HCT116 (cell line): ENCODE data around the gene ANKRD9. TPM values are rescaled to one million over a fixed set of nuclear protein-coding genes. Genes with fewer than 3 reads are reported as not detected.
"Not testable (repeated sequence)": the region's sequence is repeated elsewhere in the genome, so short reads cannot be mapped to it uniquely, and the experiment has no call there.

Experiments
- ATAC-seq: fragments of 200-7000 bp; cut with Tn5 transposase; 2 replicates; pipeline ENCODE4 v1.9.1; 2020; ENCODE audit warnings: mild to moderate bottlenecking, moderate library complexity
- BruUV-seq: library from RNA; stranded (reverse); fragments of 400-500 nt; replicated peaks from 2 replicates; lab custom pipeline; 2021; lab: Mats Ljungman, UMichigan
- CTCF ChIA-PET: fragments of 300-600 bp; sonication (Branson Sonifier 250); formaldehyde crosslinking; loops from one replicate; lab custom pipeline; 2021; ENCODE audit warnings: antibody characterized with exemption; lab: Charles Lee
- POLR2A ChIA-PET: fragments of 300-600, 350-600 bp; sonication (Branson Sonifier 250); formaldehyde crosslinking; loops from one replicate; lab custom pipeline; 2021; ENCODE audit warnings: antibody characterized with exemption; lab: Charles Lee
- RAD21 ChIA-PET, 2 experiments: fragments of 300-600 bp; sonication (Branson Sonifier 250); formaldehyde crosslinking; loops; one replicate each; lab custom pipeline; 2023; ENCODE audit warnings: low total read pairs in 2 of 2; ENCODE audit not compliant: uncharacterized antibody in 2 of 2, unreplicated experiment in 2 of 2, low non-redundant PET in 1 of 2; lab: Charles Lee
- DNase-seq: peaks from one replicate; pipeline ENCODE4 v3.0.0-alpha.2; 2010; ENCODE audit warnings: low read depth, low spot score
- H2AFZ ChIP-seq: fragments of 200-600 bp; shearing (Covaris generic), sonication (generic); 2 replicates; pipeline ENCODE4 v1.6.1; 2017; ENCODE audit warnings: low read depth, mixed run types, mixed read lengths, antibody characterized with exemption, low read length; ENCODE audit not compliant: poor library complexity, severe bottlenecking
- H3K27ac ChIP-seq: 2 replicates; pipeline ENCODE4 v1.5.1; 2012; ENCODE audit warnings: low read depth, low read length
- H3K27me3 ChIP-seq: fragments of 200-600 bp; sonication (generic); 2 replicates; pipeline ENCODE4 v1.6.1; 2016; ENCODE audit warnings: mixed run types, low read length, mixed read lengths; ENCODE audit not compliant: insufficient read depth
- H3K36me3 ChIP-seq, 2 experiments: fragments of 200-500 bp in 1 of 2; fragments of 200-600 bp in 1 of 2; sonication (Bioruptor generic) in 1 of 2; sonication (generic) in 1 of 2; 2 replicates each; pipeline versions ENCODE4 v1.5.1 to v1.6.1; 2014 to 2016; ENCODE audit warnings: low read length in 2 of 2, inconsistent platforms in 1 of 2, mixed read lengths in 1 of 2, mixed run types in 1 of 2; ENCODE audit not compliant: insufficient read depth in 2 of 2, control insufficient read depth in 1 of 2
- H3K4me1 ChIP-seq, 2 experiments: fragments of 200-600 bp in 1 of 2; sonication (generic) in 1 of 2; 2 replicates each; pipeline versions ENCODE4 v1.5.1 to v1.6.1; 2012 to 2017; ENCODE audit warnings: low read length in 2 of 2, inconsistent platforms in 1 of 2, mild to moderate bottlenecking in 1 of 2, mixed read lengths in 1 of 2, mixed run types in 1 of 2, moderate library complexity in 1 of 2; ENCODE audit not compliant: insufficient read depth in 2 of 2, control insufficient read depth in 1 of 2
- H3K4me2 ChIP-seq: fragments of 200-600 bp; sonication (generic); 2 replicates; pipeline ENCODE4 v1.6.1; 2017; ENCODE audit warnings: mixed run types, low read length, mixed read lengths
- H3K4me3 ChIP-seq, 2 experiments: fragments of 200-600 bp in 1 of 2; sonication (generic) in 1 of 2; replicated peaks in 1 of 2; 2 replicates each; pipeline ENCODE4 v1.5.1; 2011 to 2016; ENCODE audit warnings: low read length in 2 of 2, control low read depth in 1 of 2, low read depth in 1 of 2, mild to moderate bottlenecking in 1 of 2, mixed read lengths in 1 of 2, mixed run types in 1 of 2
- H3K79me2 ChIP-seq: fragments of 200-600 bp; sonication (generic); 2 replicates; pipeline ENCODE4 v1.6.1; 2017; ENCODE audit warnings: mild to moderate bottlenecking, mixed run types, low read length, moderate library complexity, mixed read lengths; ENCODE audit not compliant: insufficient read depth
- H3K9ac ChIP-seq: fragments of 200-600 bp; sonication (generic); 2 replicates; pipeline ENCODE4 v1.6.1; 2016; ENCODE audit warnings: low read length, mixed read lengths
- H3K9me2 ChIP-seq: fragments of 200-600 bp; sonication (generic), shearing (Covaris generic); 2 replicates; pipeline ENCODE4 v1.6.1; 2017; ENCODE audit warnings: mixed run types, mild to moderate bottlenecking, moderate library complexity; ENCODE audit not compliant: insufficient read depth
- H3K9me3 ChIP-seq, 2 experiments: fragments of 200-500 bp in 1 of 2; fragments of 200-600 bp in 1 of 2; sonication (Bioruptor generic) in 1 of 2; sonication (generic) in 1 of 2; 2 replicates each; pipeline ENCODE4 v1.6.1; 2014 to 2017; ENCODE audit warnings: low read length in 2 of 2, mixed read lengths in 2 of 2, inconsistent platforms in 1 of 2, low read depth in 1 of 2, mild to moderate bottlenecking in 1 of 2, mixed run types in 1 of 2, moderate library complexity in 1 of 2; ENCODE audit not compliant: control insufficient read depth in 1 of 2, insufficient read depth in 1 of 2
- H4K20me1 ChIP-seq: fragments of 200-600 bp; sonication (generic), shearing (Covaris generic); 2 replicates; pipeline ENCODE4 v1.6.1; 2017; ENCODE audit warnings: mixed run types, mild to moderate bottlenecking, moderate library complexity; ENCODE audit not compliant: insufficient read depth
- CBX3 ChIP-seq: IDR thresholded peaks from 2 replicates; pipeline ENCODE4 v1.6.1; 2012; ENCODE audit warnings: low read depth
- EGR1 ChIP-seq: IDR thresholded peaks from 2 replicates; pipeline ENCODE4 v1.6.1; 2012; ENCODE audit warnings: low read depth
- ELF1 ChIP-seq: IDR thresholded peaks from 2 replicates; pipeline ENCODE4 v1.6.1; 2012; ENCODE audit warnings: low read depth, borderline replicate concordance
- EZH2phosphoT487 ChIP-seq: fragments of 200-600 bp; IDR thresholded peaks from 2 replicates; pipeline ENCODE4 v1.6.1; 2018; ENCODE audit warnings: antibody characterized with exemption, borderline replicate concordance
- RAD21 ChIP-seq: IDR thresholded peaks from 2 replicates; pipeline ENCODE4 v1.6.1; 2012; ENCODE audit warnings: low read depth, mild to moderate bottlenecking
- REST ChIP-seq: IDR thresholded peaks from 2 replicates; pipeline ENCODE4 v1.6.1; 2012; ENCODE audit warnings: low read depth
- SP1 ChIP-seq: IDR thresholded peaks from 2 replicates; pipeline ENCODE4 v1.6.1; 2012; ENCODE audit warnings: low read depth
- SRF ChIP-seq: IDR thresholded peaks from 2 replicates; pipeline ENCODE4 v1.6.1; 2012; ENCODE audit warnings: low read depth
- YY1 ChIP-seq: IDR thresholded peaks from 2 replicates; pipeline ENCODE4 v1.6.1; 2011; ENCODE audit warnings: low read length, low read depth, moderate library complexity, mild to moderate bottlenecking; ENCODE audit not compliant: insufficient replicate concordance; ENCODE audit errors: extremely low read depth
- ZBTB33 ChIP-seq: IDR thresholded peaks from 2 replicates; pipeline ENCODE4 v1.6.1; 2011; ENCODE audit warnings: mild to moderate bottlenecking, low read length, moderate library complexity; ENCODE audit not compliant: insufficient replicate concordance; ENCODE audit errors: extremely low read depth
- ZFX ChIP-seq: fragments of 450-650 bp; IDR thresholded peaks from 2 replicates; pipeline ENCODE4 v1.6.1; 2017
- ZNF274 ChIP-seq: fragments of 200-500 bp; sonication (Bioruptor generic); IDR thresholded peaks from 2 replicates; pipeline ENCODE4 v1.6.1; 2014; ENCODE audit warnings: mild to moderate bottlenecking, low read depth, low read length, inconsistent platforms
- intact Hi-C: fragments of 100-400 bp; cut with micrococcal nuclease; formaldehyde crosslinking; loops from 2 replicates; pipeline ENCODE4 v1.10.0; 2022
- total RNA-seq: library from RNA; stranded (reverse); gene quantifications from one replicate; pipeline ENCODE4 v1.2.1, GENCODE V29; 2021; ENCODE audit not compliant: unreplicated experiment

ANKRD9 gene
- total RNA-seq, 1 experiment from 2014 or later, result 29.0 TPM

- Histone ChIP-seq H3K36me3 (no peaks in the 10 kb centered on the region), H3K4me1 (peaks cover 23 to 43% of the 10 kb centered on the region in 2 experiments), H3K79me2 (no peaks in the 10 kb centered on the region), H4K20me1 (no peaks in the 10 kb centered on the region), H2AFZ (no peak overlapping the region), H3K27ac (no peak overlapping the region), H3K4me3 (no peak overlapping the region), H3K9me2 (no peaks in the 10 kb centered on the region), H3K4me2 (no peak overlapping the region), H3K27me3 (no peaks in the 10 kb centered on the region), H3K9me3 (no peaks in the 10 kb centered on the region), H3K9ac (no peak overlapping the region)
- intact Hi-C loops, result loop anchor here (10.0 kb wide), 3 partner anchors 132 to 402 kb away; partner anchors contain the start of genes AMN and TRAF3
- DNase-seq, result no peak
- ChIA-PET POLR2A (interaction anchor here (0.7 kb wide), 1 partner anchor 72 kb away, joined by 5 read pairs; no protein-coding TSS in a partner anchor), RAD21 (no interaction called here), CTCF (interaction anchor here (0.6 to 0.7 kb wide), 4 partner anchors 15 to 171 kb away, joined by 3 to 5 read pairs (median 3); no protein-coding TSS in a partner anchor)
- no peak for ATAC-seq
- no TSS peak for BruUV-seq
- TF ChIP-seq SP1, result no peak
- TF ChIP-seq RAD21, result no peak
- TF ChIP-seq CBX3, result no peak
- no peak for TF ChIP-seq SRF
- no peak for TF ChIP-seq EGR1
- no peak for TF ChIP-seq EZH2phosphoT487
- TF ChIP-seq REST, result no peak
- TF ChIP-seq ZBTB33, result no peak
- no peak for TF ChIP-seq YY1
- TF ChIP-seq ZFX, result no peak
- no peak for TF ChIP-seq ELF1
- no peak for TF ChIP-seq ZNF274
These were observed 13.6 kb upstream of the ANKRD9 start for GRCh38 chr14:102523200-102523568.

- H3K9me2 ChIP-seq, H2AFZ ChIP-seq, H3K27me3 ChIP-seq, H3K9ac ChIP-seq, H3K4me2 ChIP-seq, H3K9me3 ChIP-seq, RAD21 ChIA-PET, H3K27ac ChIP-seq, ATAC-seq, DNase-seq, H3K36me3 ChIP-seq, H3K4me3 ChIP-seq, H4K20me1 ChIP-seq, BruUV-seq, CTCF ChIA-PET, H3K79me2 ChIP-seq: not testable (repeated sequence)
- intact Hi-C loops, result loop anchor here (10.0 kb wide), 3 partner anchors 135 to 405 kb away; partner anchors contain the start of genes AMN and TRAF3
- POLR2A ChIA-PET, result interaction anchor here (0.6 kb wide), 1 partner anchor 9 kb away, joined by 3 read pairs; no protein-coding TSS in a partner anchor
- peaks cover 0 to 15% of the 10 kb centered on the region in 2 experiments; a peak in 3 of 4 replicates for H3K4me1 ChIP-seq
These were observed 10.1 kb upstream of the ANKRD9 start for GRCh38 chr14:102519709-102520108.
